Measurements from ENCODE around the gene PARP8.

- TF ChIP-seq CTCF (conservative IDR thresholded peaks at IDR 0.05; ENCODE audit: low read length) (no peak; the same call in 1 of the 2 replicates), EZH2phosphoT487 (IDR thresholded peaks at IDR 0.05; ENCODE audit: borderline replicate concordance, low read depth, low read length) (no peak)
Observed at GRCh38 chr5:50667653-50668595, 1.5 kb downstream of the PARP8 start.

Data from OCI-LY7 (cell line).